Measurements from ENCODE around the gene MTERF4.

Gene MTERF4

DNA sequence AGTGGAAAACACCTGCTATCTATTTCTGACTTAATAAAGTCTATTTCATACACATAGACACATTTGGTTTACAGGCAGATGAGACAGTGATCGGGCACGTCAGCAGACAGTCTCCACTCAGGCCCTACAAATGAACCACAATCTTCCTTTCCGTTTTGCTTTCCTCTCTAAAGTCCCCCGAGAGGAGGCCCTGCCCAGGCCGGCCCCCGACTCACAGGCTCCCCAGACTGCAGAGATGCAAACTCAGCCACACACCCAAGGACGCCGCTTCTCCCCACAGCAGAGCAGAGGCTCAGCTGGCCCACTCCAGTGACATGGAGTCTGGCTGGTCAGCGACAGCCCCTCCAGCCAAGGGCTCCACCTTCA is 9.3 kb upstream of the MTERF4 start:
- DNase-seq (ENCODE audit: low read depth), result no peak
- H3K4me3 ChIP-seq (ENCODE audit: low read length), result no peak overlapping the region
- TF ChIP-seq CTCF (conservative IDR thresholded peaks at IDR 0.05; ENCODE audit: low read length), result no peak

GRCh38 chr2:241110607-241111439 is 8.7 kb upstream of the MTERF4 start:
- no peak overlapping the region for H3K4me3 ChIP-seq (ENCODE audit: low read length)
- TF ChIP-seq CTCF (conservative IDR thresholded peaks at IDR 0.05; ENCODE audit: low read length), result no peak
- no peak for DNase-seq (ENCODE audit: low read depth)

GRCh38 chr2:241110089-241110606 is 8.1 kb upstream of the MTERF4 start:
- no peak for DNase-seq (ENCODE audit: low read depth)
- no peak overlapping the region for H3K4me3 ChIP-seq (ENCODE audit: low read length)
- TF ChIP-seq CTCF (conservative IDR thresholded peaks at IDR 0.05; ENCODE audit: low read length), result no peak

DNA sequence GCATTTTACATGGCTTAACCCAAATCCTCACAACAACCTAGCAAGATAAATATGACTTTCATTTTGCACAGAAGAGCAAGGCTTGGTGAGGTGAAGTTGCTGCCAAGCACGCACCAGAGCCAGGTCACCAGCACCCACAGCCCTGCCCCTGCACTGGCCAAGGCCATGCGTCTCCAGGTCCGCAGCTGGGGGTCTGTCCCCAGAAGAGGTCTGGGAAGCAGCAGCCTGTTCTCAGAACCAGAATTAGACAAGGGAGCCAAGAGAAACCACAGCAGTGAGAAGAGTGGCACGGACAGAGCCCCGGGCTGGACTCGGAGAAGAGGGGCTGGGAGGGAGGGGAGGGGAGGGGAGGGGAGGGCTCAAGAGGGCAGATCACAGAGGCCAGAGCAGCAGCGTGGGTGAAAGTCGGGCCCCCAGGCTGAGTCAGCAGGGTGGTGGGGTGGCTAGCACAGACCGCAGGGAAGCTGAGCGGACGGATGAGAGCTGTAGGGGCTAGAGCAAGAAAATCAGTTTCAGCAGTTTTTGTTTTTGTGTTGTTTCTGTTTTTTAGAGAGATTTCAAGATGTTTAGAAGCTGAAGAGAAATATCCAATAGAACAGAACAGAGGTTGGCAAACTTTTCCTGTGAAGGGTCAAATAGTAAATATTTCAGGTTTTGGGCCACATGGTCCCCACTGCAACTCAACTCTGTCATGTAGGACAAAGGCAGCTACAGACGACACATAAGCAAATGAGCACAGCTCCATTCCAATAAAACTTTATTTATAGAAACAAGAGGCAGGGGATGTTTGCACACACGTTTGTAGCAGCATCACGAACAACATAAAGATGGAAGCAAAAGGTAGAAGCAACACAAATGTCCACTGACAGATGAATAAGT is 7.4 kb upstream of the MTERF4 start:
- no peak for DNase-seq (ENCODE audit: low read depth)
- H3K4me3 ChIP-seq (ENCODE audit: low read length), result no peak overlapping the region
- TF ChIP-seq CTCF (conservative IDR thresholded peaks at IDR 0.05; ENCODE audit: low read length), result no peak

DNA sequence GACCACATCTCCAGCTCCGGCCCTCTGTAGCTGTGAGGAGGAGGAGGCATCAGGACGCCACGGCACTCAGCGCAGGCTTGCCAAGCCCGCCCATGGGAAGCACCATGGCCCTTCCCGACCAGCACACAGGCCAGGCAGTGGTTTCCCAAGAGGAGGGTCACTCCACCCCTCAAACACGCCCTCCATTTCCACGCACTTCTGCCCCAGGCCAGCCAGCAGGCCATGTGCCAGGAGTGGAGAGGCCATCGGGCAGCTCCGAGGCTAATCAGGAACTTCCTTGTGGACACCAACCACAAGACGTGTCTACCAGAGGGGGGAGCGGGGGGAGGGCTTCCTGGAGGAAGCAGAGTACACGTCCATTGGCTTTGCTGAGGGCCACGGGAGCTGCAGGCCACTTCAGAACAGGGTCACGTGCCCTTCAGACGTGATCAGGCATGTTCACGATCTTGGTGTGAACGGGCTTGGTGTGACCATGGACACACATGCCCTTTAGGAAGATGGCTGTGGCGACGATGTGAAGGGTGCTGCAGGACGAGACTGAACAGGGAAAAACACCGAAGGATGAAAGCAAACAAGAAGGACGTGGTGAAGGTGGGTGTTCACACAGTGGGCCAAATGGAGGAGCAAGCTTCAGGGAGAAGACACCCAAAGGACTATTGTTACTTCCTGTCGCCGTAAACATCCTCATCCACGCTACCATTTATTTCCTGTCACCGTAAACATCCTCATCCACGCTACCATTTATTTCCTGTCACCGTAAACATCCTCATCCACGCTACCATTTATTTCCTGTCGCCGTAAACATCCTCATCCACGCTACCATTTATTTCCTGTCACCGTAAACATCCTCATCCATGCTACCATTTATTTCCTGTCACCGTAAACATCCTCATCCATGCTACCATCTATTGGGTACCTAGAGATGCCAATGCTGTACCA is 6.5 kb upstream of the MTERF4 start:
- no peak for TF ChIP-seq CTCF (conservative IDR thresholded peaks at IDR 0.05; ENCODE audit: low read length)
- DNase-seq (ENCODE audit: low read depth), result no peak
- H3K4me3 ChIP-seq (ENCODE audit: low read length), result no peak overlapping the region

DNA sequence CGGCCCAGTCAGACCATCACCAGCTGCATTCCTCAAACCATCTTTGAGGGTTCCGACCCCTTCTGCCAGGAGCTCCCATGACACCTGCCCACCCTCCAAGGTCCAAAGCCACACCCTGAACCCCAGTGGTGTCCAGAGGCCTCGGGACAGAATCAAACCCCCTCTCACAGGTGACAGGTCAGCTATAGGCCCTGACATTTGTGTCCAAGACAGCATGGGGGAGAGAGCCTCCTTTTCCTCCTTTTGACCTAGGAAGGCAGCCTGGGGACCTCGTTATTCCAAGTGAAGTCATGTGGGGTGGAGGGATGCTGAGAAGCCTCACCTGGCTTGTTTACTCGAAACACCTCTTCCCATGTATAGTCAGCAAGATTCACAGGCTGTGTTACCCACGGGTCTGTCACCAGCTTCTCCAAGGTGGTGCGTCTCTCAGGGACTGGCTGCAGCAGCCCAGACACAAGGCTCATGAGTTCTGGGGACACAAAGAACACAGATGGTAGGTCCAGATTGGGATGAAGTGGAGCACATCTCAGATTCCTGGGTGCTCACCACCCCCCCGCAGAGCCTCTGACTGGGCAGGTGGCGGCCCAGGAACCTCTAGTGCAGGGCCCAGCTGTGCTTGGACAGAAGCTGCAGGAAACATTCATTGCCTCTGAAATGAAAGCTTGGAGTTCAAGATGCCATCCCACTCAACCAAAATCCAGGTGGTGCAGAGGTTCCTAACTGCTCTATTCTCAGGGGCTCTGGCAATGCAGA is 5.1 kb upstream of the MTERF4 start:
- no peak overlapping the region for H3K4me3 ChIP-seq (ENCODE audit: low read length)
- TF ChIP-seq CTCF (conservative IDR thresholded peaks at IDR 0.05; ENCODE audit: low read length), result no peak
- no peak for DNase-seq (ENCODE audit: low read depth)

Measured in AG10803 (cell line).